IMR-90 (cell line): ENCODE data around the gene ANKH.
A peak's percentile ranks its signal among the peaks of the same experiment; 100 is the strongest.

Experiments used
- BHLHE40 ChIP-seq: fragments of 150-350 bp; IDR thresholded peaks from 2 replicates; pipeline ENCODE4 v1.6.1; 2016; ENCODE audit warnings: mild to moderate bottlenecking, low read depth, low read length
- CEBPB ChIP-seq: IDR thresholded peaks from 2 replicates; pipeline ENCODE4 v1.6.1; 2012; ENCODE audit warnings: low read depth, low read length, improper control_type of control experiment
- FOS ChIP-seq: fragments of 150-350 bp; IDR thresholded peaks from 2 replicates; pipeline ENCODE4 v1.6.1; 2016; ENCODE audit warnings: low read depth, low read length
- RAD21 ChIP-seq: IDR thresholded peaks from 2 replicates; pipeline ENCODE4 v1.6.1; 2012; ENCODE audit warnings: low read length, improper control_type of control experiment
- RFX5 ChIP-seq: IDR thresholded peaks from 2 replicates; pipeline ENCODE4 v1.8.0; 2012; ENCODE audit warnings: low read depth, mild to moderate bottlenecking, low read length, moderate library complexity
- SMC3 ChIP-seq: fragments of 150-350 bp; IDR thresholded peaks from 2 replicates; pipeline ENCODE4 v1.6.1; 2016; ENCODE audit warnings: low read depth, mild to moderate bottlenecking, antibody characterized with exemption, low read length, moderate library complexity
- TF ChIP-seq, protein P1 (sequence below): conservative IDR thresholded peaks from 2 replicates; pipeline ENCODE4 v1.5.1; 2012; ENCODE audit warnings: mild to moderate bottlenecking, low read depth, low read length, improper control_type of control experiment
- TF ChIP-seq, protein P2 (sequence below): fragments of 150-350 bp; IDR thresholded peaks from 2 replicates; pipeline ENCODE4 v1.6.1; 2016; ENCODE audit warnings: low read depth, mild to moderate bottlenecking, low read length, moderate library complexity, borderline replicate concordance

DNA sequence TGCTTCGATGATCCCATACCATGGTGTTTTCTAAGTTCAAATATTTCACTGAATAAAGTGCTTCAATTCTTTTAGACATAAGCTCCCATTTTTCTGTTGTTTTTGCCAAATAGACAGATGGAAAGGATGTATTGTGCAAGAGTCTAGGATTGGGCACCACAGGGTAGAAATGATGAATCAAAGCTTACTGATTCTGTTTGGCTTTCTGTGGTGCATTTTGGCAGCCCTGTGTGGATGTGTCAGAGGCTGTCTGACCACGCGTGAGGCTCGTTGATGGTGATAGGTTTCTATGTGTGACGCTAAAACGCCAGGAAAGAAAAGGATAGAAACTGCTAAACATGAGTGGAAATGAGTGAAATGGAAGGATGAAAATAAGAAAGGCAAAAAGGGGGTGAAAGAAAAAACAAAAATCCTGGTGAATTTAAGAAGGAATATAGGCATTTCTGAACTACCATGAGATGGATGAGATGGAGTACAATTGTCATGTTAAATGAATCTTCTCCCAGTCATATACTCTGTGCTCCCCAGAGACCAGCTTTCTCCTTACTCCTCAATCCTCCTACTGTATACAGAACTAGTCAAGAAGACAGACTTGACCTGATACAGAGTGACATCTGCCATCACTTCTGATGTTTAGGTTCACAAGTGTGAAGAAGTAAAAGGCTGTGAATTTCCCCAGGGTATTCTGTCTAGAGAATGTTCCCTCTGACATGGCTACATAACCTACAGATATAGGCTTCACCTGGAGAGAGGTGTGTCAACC lies 54.4 kb downstream of the ANKH start:
- TF ChIP-seq, protein P1, sequence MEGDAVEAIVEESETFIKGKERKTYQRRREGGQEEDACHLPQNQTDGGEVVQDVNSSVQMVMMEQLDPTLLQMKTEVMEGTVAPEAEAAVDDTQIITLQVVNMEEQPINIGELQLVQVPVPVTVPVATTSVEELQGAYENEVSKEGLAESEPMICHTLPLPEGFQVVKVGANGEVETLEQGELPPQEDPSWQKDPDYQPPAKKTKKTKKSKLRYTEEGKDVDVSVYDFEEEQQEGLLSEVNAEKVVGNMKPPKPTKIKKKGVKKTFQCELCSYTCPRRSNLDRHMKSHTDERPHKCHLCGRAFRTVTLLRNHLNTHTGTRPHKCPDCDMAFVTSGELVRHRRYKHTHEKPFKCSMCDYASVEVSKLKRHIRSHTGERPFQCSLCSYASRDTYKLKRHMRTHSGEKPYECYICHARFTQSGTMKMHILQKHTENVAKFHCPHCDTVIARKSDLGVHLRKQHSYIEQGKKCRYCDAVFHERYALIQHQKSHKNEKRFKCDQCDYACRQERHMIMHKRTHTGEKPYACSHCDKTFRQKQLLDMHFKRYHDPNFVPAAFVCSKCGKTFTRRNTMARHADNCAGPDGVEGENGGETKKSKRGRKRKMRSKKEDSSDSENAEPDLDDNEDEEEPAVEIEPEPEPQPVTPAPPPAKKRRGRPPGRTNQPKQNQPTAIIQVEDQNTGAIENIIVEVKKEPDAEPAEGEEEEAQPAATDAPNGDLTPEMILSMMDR, result no peak
- TF ChIP-seq CEBPB, result peak; percentile 100
- TF ChIP-seq, protein P2, sequence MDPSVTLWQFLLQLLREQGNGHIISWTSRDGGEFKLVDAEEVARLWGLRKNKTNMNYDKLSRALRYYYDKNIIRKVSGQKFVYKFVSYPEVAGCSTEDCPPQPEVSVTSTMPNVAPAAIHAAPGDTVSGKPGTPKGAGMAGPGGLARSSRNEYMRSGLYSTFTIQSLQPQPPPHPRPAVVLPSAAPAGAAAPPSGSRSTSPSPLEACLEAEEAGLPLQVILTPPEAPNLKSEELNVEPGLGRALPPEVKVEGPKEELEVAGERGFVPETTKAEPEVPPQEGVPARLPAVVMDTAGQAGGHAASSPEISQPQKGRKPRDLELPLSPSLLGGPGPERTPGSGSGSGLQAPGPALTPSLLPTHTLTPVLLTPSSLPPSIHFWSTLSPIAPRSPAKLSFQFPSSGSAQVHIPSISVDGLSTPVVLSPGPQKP, result no peak
- no peak for TF ChIP-seq SMC3
- no peak for TF ChIP-seq RFX5
- TF ChIP-seq BHLHE40, result peak; percentile 64
- TF ChIP-seq FOS, result peak; percentile 72
- TF ChIP-seq RAD21, result no peak
